Hematopoietic multipotent progenitor cell (in vitro differentiated cells): ENCODE results near the gene CHI3L1. TPM values are rescaled to one million over a fixed set of nuclear protein-coding genes. Genes with fewer than 3 reads are reported as not detected.

Experiments
- DNase-seq, 3 donors: peaks; one replicate each; pipeline ENCODE4 v3.0.0-alpha.2; 2011 to 2015; ENCODE audit warnings: low read depth in 2 of 3, low spot score in 2 of 3
- total RNA-seq: library from RNA; depleted of rRNA; stranded (reverse); fragments of >200 nt; gene quantifications from one replicate; pipeline ENCODE4 v1.2.3, GENCODE V29; 2012

CHI3L1 gene
- total RNA-seq, 1 donor, result 0.81 TPM

DNA sequence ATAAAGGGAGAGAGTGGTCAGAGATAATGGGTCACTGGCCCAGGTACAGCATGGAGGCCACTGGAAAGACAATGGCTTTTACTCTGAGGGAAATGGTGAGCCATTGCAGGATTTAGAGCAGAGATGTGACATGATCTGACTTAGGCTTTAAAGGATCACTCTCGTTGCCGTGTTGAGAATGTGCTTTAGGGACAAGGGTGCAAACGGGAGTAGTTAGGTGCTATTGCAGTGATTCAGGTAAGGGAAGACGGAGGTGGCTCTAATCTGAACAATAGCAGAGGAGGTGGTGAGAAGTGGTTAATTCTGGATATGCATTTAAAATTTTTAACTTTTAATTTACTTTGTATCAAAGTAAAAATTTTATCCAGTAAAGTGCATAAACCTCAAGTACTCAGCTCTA lies 49.2 kb downstream of the CHI3L1 start:
- DNase-seq, result no peak

DNA sequence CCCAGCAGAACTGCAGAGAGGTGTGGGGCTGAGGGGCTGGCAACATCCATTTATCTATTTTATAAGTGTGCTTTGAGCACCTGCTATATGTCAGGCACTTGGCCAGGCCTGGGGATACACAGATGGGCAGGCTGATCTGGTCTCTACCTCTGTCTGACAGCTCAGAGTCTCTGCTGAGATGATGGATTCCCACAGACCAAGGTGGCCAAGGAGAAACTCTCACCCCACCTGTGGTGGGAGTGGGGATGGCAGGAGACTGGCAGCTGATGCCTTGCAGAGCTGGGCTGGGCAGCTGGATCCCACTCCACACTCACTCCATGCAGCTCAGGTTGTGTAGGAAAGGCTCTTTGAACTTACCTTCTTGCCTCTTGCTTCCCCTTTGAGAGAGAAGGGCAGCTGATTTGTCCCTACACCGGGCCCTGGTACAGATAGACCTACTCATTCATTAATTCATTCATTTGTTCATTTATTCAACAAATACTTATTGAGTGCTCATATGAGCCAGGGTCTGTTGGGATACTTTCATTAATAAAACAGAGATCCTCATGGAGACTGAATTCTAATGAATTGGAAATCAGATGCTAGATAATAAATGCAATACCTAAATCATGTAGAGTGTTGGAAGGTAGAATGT lies 50.0 kb downstream of the CHI3L1 start:
- no peak for DNase-seq

DNA sequence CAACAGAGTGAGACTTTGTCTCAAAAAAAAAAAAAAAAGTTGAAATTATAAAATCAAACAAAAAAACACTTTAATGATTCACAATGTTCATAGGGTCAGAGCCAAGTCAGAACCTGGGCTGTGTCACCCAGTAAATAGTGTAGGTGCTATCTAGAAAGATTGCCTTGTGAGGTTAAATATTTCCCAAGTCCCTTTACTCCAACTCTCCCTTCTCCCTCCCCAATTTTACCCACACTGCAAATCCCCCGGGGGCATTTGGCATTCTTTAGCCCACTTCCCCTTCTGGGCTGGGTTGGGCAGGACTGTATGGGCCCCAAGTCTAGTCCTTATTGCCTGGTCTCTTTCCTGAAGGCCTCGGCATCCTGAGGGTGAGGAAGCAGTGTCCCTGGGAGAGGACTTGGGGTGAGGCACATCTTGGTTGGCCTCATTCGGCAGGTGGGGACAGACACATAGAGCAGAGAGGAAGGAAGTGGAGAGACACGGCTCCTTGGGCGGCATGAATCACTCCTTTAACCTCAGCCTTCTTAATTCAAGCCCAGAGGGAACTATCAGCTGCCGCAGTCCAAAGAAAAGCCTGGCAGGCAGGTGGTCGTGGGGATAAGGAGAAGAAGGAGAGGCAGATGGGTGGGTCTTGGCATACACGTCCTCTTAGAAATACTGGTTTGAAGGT lies 50.7 kb downstream of the CHI3L1 start:
- DNase-seq, result peak in 2 of 3 donors; percentile 68 to 74

DNA sequence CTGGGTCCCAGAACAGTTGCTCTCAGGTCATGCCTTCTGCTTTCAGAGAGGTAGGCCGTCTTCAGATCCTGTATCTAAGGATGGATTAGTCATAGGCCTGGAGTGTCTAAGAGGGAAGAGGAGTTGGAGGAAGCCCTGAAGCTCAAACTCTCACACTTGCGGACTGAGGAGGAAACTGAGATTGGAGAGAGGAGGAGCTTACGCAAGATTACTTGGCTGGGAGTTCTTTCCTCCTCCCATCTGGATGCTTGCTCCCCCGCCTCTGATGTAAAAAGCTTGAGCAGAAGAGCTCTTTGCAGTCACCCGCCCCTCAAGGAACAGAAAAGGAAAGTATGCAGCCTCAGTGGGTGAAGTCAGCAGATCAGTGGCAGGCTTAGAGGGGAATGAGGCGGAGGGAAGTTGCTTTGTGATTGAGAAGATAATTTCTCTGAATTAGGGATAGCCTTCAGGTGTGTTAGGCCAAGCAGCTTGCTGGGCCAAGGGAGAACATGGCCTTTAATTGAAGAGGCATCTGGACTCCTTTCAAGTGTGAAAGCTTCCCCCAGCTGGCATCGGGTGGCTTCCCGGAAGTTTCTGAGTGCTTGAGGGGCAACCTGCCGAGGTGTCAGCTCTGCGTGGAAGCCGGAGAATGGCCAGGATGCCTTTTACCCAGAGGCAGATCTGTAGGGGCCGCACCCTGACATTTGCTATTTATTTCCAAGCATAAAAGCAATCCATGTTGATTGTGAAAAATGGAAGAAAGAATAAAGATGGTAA lies 52.4 kb downstream of the CHI3L1 start:
- DNase-seq, result no peak

DNA sequence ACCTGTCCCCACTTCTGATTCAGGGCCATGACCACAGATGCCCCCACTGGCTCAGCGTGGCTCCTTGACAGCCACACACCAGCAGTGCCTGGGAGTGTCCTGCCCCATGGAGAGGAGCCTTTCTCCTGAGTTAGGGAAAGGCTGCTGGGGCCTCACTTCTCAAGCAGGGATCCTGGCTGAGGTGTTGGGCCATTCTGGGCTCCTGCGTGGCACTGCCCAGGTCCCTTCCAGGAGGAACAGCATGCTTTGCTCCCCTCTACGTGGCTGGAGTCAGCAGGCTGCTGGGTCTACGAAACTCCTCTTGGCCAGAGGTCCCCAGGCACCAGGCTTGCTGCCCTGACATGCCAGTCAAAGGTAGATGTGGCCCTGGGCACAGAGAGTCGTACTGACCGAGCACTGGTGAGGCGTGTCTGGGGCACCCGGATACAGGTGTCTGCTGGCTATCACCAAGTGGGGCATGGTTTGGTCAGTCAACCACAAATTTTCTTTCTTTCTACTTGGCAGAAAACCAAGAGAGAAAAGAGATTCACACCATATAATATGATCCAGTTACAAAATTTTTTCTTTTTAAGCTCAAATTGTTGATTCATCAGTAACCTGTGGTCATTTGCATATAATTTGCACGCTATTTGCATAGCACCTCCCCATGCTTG lies 54.8 kb downstream of the CHI3L1 start:
- DNase-seq, result no peak

DNA sequence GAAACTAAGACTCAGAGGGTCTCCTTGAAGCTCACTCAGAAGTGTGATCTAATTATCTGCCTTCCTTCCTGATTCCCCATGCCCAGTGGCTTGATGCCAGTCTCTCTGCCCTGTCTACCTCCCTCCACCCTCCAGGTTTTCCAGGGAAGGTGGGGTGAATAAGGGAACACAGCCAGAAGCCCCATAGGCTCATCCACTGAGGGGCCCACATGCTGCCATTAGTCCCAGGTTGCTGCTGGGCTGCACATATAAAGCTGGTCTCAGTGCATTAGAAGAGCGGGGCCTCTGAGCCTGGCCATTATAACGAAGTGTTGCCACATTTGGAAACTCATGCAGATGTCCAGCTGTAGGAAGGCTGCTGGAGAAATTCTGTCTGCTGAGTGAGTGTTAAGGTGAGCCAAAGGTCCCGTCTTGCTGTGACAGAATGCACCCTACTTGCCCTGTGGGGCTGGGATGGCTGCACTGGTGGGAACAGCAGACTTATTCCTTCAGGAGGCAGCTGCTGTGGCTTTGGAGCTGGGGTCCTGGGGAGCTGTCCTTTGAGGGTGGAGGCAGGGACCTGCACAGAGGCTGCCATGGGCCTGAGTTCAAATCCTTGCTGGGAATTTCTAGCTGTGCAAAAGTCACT lies 56.0 kb downstream of the CHI3L1 start:
- DNase-seq, result no peak

DNA sequence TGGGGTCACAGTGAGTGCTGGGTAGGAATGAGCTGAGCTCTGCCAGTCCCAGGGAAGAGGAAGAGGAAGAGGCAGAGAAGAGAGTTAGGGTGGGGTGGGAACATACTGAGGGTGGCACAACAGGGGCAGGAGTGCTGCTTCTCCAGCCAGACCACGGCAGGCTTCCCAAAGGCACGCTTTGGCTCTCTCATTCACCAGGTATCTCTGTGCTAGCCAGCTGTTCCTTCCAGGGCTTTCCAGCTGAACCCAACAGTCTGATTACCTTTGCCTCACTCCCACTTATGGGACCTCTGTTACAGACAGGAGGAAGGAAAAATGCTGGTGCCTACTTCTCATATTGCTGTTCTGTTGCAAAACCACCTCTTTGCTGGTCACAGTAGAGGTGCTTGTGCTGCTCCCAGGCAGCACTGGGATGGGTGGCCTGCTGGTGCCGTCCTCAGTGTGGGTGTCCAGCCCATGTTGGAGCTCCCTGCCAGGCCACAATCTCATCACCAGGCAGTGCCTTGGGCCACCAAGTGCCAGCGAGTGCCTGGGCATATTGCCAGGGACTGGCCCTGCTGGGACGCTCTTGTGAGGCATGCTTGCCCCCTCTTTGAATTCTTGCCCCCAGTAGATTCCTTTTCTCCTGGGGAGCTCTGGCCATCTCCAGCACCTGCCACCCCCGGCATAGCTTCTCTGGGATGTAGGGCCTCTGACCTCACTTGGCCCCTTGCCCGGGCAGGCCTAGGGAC lies 56.8 kb downstream of the CHI3L1 start:
- no peak for DNase-seq

Other genes with a start within 250 kb of the CHI3L1 start
- 51.7 TPM for gene ADIPOR1, start 228.4 kb downstream of the CHI3L1 start, total RNA-seq
- gene CYB5R1, start 219.4 kb downstream of the CHI3L1 start, total RNA-seq, result 41.5 TPM
- 74.1 TPM for gene TMEM183A, start 179.3 kb downstream of the CHI3L1 start, total RNA-seq
- gene PPFIA4, start 160.2 kb downstream of the CHI3L1 start, total RNA-seq, result under 0.01 TPM
- gene MYOG, start 100.7 kb downstream of the CHI3L1 start, total RNA-seq, result not detected
- gene ADORA1, start 59.0 kb downstream of the CHI3L1 start, total RNA-seq, result not detected
- gene MYBPH, start 10.9 kb downstream of the CHI3L1 start, total RNA-seq, result not detected
- gene CHIT1, start 43.0 kb upstream of the CHI3L1 start, total RNA-seq, result under 0.01 TPM
- 470 TPM for gene BTG2, start 118.8 kb upstream of the CHI3L1 start, total RNA-seq
- gene FMOD, start 164.4 kb upstream of the CHI3L1 start, total RNA-seq, result 1.9 TPM